DND-41 (cell line): Measurements from ENCODE around the gene CS.
"Not testable (repeated sequence)": the region's sequence is repeated elsewhere in the genome, so short reads cannot be mapped to it uniquely, and the experiment has no call there.

Source experiments
- CTCF ChIP-seq: IDR thresholded peaks from 2 replicates; pipeline ENCODE4 v1.5.1; 2012; ENCODE audit warnings: borderline replicate concordance, low read length, moderate library complexity, mild to moderate bottlenecking; ENCODE audit not compliant: poor library complexity, severe bottlenecking; ENCODE audit errors: extremely low read depth
- EZH2 ChIP-seq: IDR thresholded peaks from 3 replicates; pipeline ENCODE4 v1.6.1; 2012; ENCODE audit warnings: borderline replicate concordance, low read depth, mild to moderate bottlenecking, moderate library complexity, low read length, inconsistent platforms; ENCODE audit not compliant: severe bottlenecking

GRCh38 chr12:56262955-56263354 lies 37.2 kb downstream of the CS start:
- TF ChIP-seq CTCF: peak; percentile 23
- not testable (repeated sequence) for TF ChIP-seq EZH2
